LNCAP (cell line): ENCODE results near the gene LHX2.

Source experiments
- CTCF ChIP-seq: fragments of 450-650 bp; IDR thresholded peaks from 2 replicates; pipeline ENCODE4 v1.5.1; 2017; ENCODE audit warnings: mild to moderate bottlenecking

LHX2 gene

GRCh38 chr9:124001458-124001799 is 10.1 kb upstream of the LHX2 start:
- no peak for TF ChIP-seq CTCF

DNA sequence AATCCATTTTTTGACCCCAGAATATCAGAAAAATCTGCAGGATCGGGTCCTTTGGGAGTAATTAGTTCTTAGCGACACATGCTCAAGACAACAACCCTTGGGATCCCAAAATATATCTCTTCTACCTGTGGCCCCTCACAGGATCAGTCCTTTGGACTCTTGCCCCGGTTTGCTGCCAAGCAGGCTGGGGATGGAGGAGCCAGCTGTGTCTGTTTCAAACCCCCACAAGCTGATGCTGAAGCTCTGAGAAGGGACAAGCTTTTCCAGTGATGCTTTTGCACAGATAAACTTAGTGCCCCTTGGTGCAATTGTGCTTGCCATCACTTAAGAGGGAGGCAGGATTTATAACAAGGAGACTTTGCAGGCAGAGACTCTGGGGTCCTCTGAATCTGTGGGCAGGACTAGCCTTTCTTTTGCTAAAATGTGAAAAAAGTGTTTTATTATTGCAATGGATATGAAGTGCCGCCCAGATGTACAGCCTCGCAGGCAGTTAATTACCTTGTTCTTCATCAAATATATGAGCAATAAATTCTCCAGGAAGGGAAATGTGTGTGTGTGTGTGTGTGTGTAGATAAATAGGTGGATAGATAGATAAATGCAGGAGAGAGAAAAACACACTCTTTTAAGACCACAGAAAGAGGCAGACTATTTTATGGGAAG is 9.6 kb upstream of the LHX2 start:
- TF ChIP-seq CTCF = no peak

DNA sequence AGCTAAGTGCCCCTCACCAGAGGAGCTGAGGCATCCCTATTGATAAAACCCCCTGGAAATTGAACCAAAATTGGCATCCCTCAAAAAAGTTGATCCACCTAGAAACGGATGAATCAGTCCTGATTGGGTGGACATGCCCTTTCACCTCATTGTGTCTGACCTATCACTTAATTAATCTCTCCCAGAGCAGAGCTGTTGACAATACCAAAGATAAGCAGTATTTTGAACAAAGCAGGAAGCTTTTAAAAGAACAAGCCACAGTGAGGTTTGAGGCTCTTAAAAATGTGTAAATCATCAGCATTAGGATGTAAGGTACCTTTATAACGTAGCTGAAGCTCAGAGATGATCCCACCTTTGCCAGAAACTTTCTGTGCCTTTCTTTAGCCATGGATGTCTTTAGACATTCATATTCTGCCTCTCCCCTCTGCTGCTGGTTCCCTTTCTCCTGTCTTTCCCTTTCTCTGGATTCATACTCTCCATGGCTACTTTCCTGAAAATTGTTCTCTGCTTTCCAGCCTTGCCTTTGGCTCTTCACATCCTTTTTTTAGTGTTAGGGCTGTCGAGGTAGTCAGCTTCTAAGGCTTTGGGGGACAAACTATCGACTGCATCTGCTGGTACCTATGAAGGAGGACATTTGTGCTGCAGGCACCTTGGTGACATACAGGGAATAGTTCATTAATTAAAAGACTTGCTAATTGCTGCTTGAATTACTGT is 7.8 kb upstream of the LHX2 start:
- no peak for TF ChIP-seq CTCF

- no peak for TF ChIP-seq CTCF
These were observed 7.0 kb upstream of the LHX2 start for GRCh38 chr9:124004593-124004992.

GRCh38 chr9:124005029-124005771 is 6.4 kb upstream of the LHX2 start:
- no peak for TF ChIP-seq CTCF

DNA sequence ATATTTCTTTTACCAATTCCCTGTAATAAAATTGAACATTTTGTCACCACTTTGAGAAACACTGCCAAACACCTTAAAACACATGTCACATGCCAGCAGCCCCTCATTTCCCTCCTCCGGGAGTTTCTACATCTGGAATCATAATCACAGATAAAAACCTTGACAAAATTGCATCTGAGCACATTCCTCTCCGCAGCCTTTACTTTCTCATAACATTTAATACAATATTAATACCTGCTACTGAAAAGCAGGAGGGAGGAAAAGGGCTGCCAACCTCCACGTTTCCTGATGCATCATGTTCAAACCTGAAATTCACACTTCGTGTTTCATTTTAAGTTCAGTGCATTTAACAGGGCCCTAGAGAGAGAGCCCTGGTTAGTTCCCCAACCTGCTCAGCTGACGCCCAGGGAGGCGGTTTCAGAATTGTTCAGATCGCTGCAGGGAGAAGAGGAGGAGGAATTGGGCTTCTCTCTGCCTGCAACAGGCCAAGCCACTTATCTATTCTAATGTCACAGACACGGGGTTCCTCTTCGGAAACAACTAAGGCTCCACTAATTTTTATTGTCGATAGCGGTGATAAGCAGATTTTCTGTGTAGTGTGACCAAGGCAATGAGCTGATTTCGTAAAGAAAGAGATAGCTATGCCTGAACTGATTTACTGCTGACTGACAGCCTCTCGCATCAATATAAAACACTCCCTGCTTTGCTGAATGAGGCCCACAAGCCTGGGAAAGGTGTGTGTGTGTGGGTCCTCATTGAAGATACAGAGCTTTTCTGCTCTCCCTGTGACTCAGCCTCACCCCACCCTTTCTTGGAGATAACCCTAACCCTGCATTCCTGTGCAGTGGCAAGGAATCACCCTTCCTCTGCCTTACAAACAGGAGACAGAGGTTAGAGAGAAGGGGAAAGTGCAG is 4.9 kb upstream of the LHX2 start:
- TF ChIP-seq CTCF = no peak
